GM18511 (cell line): Measurements from ENCODE around the gene TNRC18.
A peak's percentile ranks its signal among the peaks of the same experiment; 100 is the strongest.

Experiments
- ATAC-seq: cut with Tn5 transposase; IDR thresholded peaks from one replicate; pipeline ENCODE4 v1.9.1; 2021; ENCODE audit warnings: mild to moderate bottlenecking, moderate library complexity; ENCODE audit not compliant: unreplicated experiment

TNRC18 gene

GRCh38 chr7:5429857-5430611 is 6.4 kb upstream of the TNRC18 start:
- peak; percentile 10 for ATAC-seq

- peak; percentile 27 for ATAC-seq
Observed at GRCh38 chr7:5429253-5429856, 5.7 kb upstream of the TNRC18 start.

- ATAC-seq: no peak
Observed at GRCh38 chr7:5428478-5429252, 5.0 kb upstream of the TNRC18 start.

GRCh38 chr7:5426226-5426475 is 2.5 kb upstream of the TNRC18 start:
- no peak for ATAC-seq

GRCh38 chr7:5425507-5426225 is 2.0 kb upstream of the TNRC18 start:
- no peak for ATAC-seq

GRCh38 chr7:5424749-5425506 is 1.3 kb upstream of the TNRC18 start:
- ATAC-seq: no peak

- no peak for ATAC-seq
Observed at GRCh38 chr7:5423976-5424748, 528 bp upstream of the TNRC18 start.

- ATAC-seq: no peak
Observed at GRCh38 chr7:5422396-5423305, 983 bp downstream of the TNRC18 start.

- no peak for ATAC-seq
Observed at GRCh38 chr7:5421714-5422395, 1.8 kb downstream of the TNRC18 start.

- no peak for ATAC-seq
Observed at GRCh38 chr7:5420881-5421713, 2.5 kb downstream of the TNRC18 start.

GRCh38 chr7:5420067-5420880 is 3.4 kb downstream of the TNRC18 start:
- ATAC-seq: no peak

GRCh38 chr7:5419539-5420066 is 4.0 kb downstream of the TNRC18 start:
- no peak for ATAC-seq

DNA sequence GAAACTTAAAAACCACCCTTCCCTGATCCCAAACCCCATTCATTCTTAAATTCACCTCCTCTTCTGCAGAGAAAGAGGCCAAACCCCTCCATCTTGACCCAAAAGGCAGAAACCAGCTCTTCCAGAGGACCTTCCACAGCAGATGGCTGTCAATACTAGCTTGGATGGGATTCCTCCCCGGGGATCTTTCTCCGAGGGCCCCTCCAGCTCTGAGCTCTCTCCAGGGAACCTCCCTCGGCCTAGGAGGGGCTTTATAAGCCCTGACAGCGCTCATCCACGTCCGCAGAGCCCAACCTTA is 5.4 kb downstream of the TNRC18 start:
- no peak for ATAC-seq

- ATAC-seq: no peak
Observed at GRCh38 chr7:5417106-5418071, 6.2 kb downstream of the TNRC18 start.

DNA sequence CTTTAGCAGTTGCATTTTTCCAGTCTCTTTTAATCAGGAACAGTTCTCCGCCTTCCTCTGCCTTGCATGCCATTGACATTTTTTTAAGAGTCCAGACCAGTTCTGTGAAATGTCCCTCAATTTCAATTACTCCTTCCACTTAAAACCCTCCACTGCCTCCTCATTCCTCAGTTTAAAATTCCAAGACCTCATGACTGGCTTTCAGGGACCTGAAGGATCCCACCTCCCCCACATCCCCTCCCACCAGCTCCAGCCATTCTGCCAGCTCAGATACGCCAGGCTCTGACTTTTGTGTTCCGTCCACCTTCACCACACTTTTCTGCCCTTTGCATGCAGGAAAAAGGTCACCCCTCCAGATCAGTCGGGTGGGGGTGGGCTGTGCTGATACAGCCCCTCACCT is 8.7 kb downstream of the TNRC18 start:
- ATAC-seq: no peak

- no peak for ATAC-seq
Observed at GRCh38 chr7:5413449-5413786, 10.2 kb downstream of the TNRC18 start.
